ENCODE measurements around the gene SNRNP25. TPM values are rescaled to one million over a fixed set of nuclear protein-coding genes. Genes with fewer than 3 reads are reported as not detected.
A peak's percentile ranks its signal among the peaks of the same experiment; 100 is the strongest.

SNRNP25 gene
- total and polyA plus RNA-seq, 4 donors = 10.3 to 30.9 (median 20.9) TPM

DNA sequence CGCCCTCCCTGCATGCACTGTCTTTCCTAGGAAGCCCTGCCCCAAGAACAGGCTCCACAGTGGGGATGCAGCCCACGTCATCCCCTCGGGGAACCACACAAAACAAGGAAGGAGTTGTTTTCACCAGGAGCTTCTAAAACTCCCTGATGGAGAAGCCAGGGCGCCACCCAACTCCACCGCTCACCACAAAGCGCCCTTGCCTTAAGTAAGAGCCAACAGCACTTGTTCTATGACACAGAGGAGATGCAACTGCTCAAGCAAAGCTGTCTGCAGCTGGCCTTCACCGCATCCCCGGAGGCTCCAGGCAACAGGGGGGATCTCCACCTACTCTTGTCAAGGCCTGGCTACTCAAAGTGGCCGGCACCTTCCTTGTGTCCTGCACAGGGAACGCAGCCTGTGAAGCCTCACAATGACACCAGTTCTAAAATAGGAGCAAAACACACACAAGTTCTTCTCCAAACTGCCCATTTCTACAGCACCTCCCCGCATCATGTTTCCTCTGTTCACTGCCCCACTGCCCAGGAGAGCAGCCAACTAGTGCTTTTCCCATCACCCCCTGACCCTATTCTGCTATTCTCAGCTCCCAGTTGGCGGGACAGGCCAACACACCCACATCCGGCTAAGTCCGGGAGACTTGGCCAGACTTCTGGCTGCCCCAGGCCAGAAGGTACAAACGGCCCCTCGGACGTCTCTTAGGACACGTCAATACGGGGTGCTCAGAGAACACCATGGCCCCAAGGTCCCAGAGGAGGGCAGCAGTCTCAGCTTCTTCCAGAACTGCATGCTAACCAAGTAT, 48.6 kb downstream of the SNRNP25 start:
- H3K27me3 ChIP-seq (ENCODE audit: control insufficient read depth in 3 of 3, insufficient read depth in 3 of 3, low read length in 2 of 3) = no peaks in the 10 kb centered on the region
- 73 to 79% methylated on average over 19 of the region's 19 CpGs for WGBS, 2 donors
- peaks cover 0 to 15% (median 2%) of the 10 kb centered on the region in 5 donors for H3K4me1 ChIP-seq (ENCODE audit: control insufficient read depth in 5 of 5, insufficient read depth in 5 of 5, low read length in 5 of 5)
- H3K27ac ChIP-seq (ENCODE audit: low read depth in 1 of 2, low read length in 1 of 2) = peak overlapping the region in 1 of 2 donors; percentile 55
- no peak for ATAC-seq (ENCODE audit: insufficient read depth, low FRiP score)
- TF ChIP-seq, protein P1, sequence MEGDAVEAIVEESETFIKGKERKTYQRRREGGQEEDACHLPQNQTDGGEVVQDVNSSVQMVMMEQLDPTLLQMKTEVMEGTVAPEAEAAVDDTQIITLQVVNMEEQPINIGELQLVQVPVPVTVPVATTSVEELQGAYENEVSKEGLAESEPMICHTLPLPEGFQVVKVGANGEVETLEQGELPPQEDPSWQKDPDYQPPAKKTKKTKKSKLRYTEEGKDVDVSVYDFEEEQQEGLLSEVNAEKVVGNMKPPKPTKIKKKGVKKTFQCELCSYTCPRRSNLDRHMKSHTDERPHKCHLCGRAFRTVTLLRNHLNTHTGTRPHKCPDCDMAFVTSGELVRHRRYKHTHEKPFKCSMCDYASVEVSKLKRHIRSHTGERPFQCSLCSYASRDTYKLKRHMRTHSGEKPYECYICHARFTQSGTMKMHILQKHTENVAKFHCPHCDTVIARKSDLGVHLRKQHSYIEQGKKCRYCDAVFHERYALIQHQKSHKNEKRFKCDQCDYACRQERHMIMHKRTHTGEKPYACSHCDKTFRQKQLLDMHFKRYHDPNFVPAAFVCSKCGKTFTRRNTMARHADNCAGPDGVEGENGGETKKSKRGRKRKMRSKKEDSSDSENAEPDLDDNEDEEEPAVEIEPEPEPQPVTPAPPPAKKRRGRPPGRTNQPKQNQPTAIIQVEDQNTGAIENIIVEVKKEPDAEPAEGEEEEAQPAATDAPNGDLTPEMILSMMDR (IDR thresholded peaks at IDR 0.05; ENCODE audit: control extremely low read depth, extremely low read depth) = no peak
- DNase-seq = peak in 2 of 3 donors; percentile 32 to 69
- no peaks in the 10 kb centered on the region for H3K9me3 ChIP-seq (ENCODE audit: control insufficient read depth in 4 of 4, insufficient read depth in 3 of 4, low read length in 3 of 4)
- H3K9ac ChIP-seq (ENCODE audit: insufficient read depth in 1 of 2, low read length in 2 of 2) = no peak overlapping the region
- H3K4me3 ChIP-seq = no peak overlapping the region
- H3K36me3 ChIP-seq (ENCODE audit: control insufficient read depth in 4 of 4, insufficient read depth in 4 of 4, low read length in 4 of 4) = peaks cover 0 to 18% (median 17%) of the 10 kb centered on the region in 4 donors

DNA sequence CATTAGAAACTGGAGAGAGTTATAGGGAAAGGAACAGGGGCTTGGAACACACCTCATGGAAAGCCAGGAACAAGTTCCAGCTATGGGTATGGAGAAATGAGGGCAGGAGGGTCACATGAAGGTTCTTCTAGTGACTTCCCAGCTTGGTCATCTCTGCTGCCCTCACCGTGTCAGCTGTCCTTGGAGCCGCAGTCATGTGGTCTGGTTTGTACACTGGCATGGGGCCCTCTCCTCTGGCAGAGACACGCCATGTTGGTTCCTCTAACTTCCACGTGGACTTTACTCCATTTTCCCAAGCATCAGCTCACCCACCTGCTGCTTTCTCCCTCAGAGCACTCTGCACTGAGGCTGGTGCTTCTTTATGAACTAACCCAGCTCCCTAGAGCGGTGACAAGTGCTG, 50.7 kb downstream of the SNRNP25 start:
- Histone ChIP-seq H3K27me3 (ENCODE audit: control insufficient read depth in 3 of 3, insufficient read depth in 3 of 3, low read length in 2 of 3) (no peaks in the 10 kb centered on the region), H3K9ac (ENCODE audit: insufficient read depth in 1 of 2, low read length in 2 of 2) (no peak overlapping the region), H3K4me3 (no peak overlapping the region), H3K27ac (ENCODE audit: low read depth in 1 of 2, low read length in 1 of 2) (no peak overlapping the region), H3K4me1 (ENCODE audit: control insufficient read depth in 5 of 5, insufficient read depth in 5 of 5, low read length in 5 of 5) (peaks cover 0 to 15% (median 2%) of the 10 kb centered on the region in 5 donors), H3K36me3 (ENCODE audit: control insufficient read depth in 4 of 4, insufficient read depth in 4 of 4, low read length in 4 of 4) (peaks cover 4 to 14% (median 13%) of the 10 kb centered on the region in 4 donors), H3K9me3 (ENCODE audit: control insufficient read depth in 4 of 4, insufficient read depth in 3 of 4, low read length in 3 of 4) (no peaks in the 10 kb centered on the region)
- 85 to 86% methylated on average over 5 of the region's 5 CpGs for WGBS, 2 donors
- ATAC-seq (ENCODE audit: insufficient read depth, low FRiP score) (no peak), DNase-seq (no peak)
- TF ChIP-seq, protein P1 (IDR thresholded peaks at IDR 0.05; ENCODE audit: control extremely low read depth, extremely low read depth) = no peak

DNA sequence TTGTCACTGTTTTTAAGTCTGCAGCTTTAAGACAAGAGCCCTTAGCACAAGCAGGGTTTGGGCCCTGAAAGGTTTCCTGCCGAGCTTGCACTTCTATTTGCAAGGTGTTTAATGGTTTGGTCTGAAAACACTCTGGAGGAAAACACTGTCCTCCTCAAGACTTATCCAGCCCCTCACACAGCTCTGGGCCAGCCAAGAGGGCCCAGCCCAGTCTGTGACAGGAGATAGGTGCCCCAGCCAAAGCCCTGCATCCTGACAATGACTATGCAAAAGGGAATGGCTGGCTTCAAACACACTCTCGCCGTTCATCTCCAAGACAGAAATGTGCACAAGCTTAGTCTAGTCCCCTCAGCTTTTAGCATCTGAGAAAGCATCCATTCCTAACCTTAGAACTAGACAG, 51.3 kb downstream of the SNRNP25 start:
- no peak overlapping the region for H3K27ac ChIP-seq (ENCODE audit: low read depth in 1 of 2, low read length in 1 of 2)
- no peaks in the 10 kb centered on the region for H3K9me3 ChIP-seq (ENCODE audit: control insufficient read depth in 4 of 4, insufficient read depth in 3 of 4, low read length in 3 of 4)
- WGBS, 2 donors = 56 to 74% methylated on average over 3 of the region's 3 CpGs
- no peak overlapping the region for H3K9ac ChIP-seq (ENCODE audit: insufficient read depth in 1 of 2, low read length in 2 of 2)
- H3K4me3 ChIP-seq = no peak overlapping the region
- ATAC-seq (ENCODE audit: insufficient read depth, low FRiP score) (no peak), DNase-seq (no peak)
- TF ChIP-seq, protein P1 (IDR thresholded peaks at IDR 0.05; ENCODE audit: control extremely low read depth, extremely low read depth) = no peak
- no peaks in the 10 kb centered on the region for H3K27me3 ChIP-seq (ENCODE audit: control insufficient read depth in 3 of 3, insufficient read depth in 3 of 3, low read length in 2 of 3)
- peaks cover 0 to 15% (median 2%) of the 10 kb centered on the region in 5 donors for H3K4me1 ChIP-seq (ENCODE audit: control insufficient read depth in 5 of 5, insufficient read depth in 5 of 5, low read length in 5 of 5)
- peaks cover 8 to 16% (median 14%) of the 10 kb centered on the region in 4 donors for H3K36me3 ChIP-seq (ENCODE audit: control insufficient read depth in 4 of 4, insufficient read depth in 4 of 4, low read length in 4 of 4)
